HepG2 (cell line): ENCODE data around the gene AUH. TPM values are rescaled to one million over a fixed set of nuclear protein-coding genes. Genes with fewer than 3 reads are reported as not detected.

Source experiments
- AHDC1 ChIP-seq: sonication (generic); formaldehyde crosslinking; IDR thresholded peaks from 2 replicates; pipeline ENCODE4 v1.5.1; 2020; ENCODE audit warnings: mild to moderate bottlenecking, missing genetic modification reagents, borderline replicate concordance
- ATF2 ChIP-seq: sonication (generic); formaldehyde crosslinking; IDR thresholded peaks from 2 replicates; pipeline ENCODE4 v1.4.0; 2020; ENCODE audit warnings: missing genetic modification reagents
- CC2D1A ChIP-seq: sonication (generic); formaldehyde crosslinking; IDR thresholded peaks from 2 replicates; pipeline ENCODE4 v1.8.1; 2023; ENCODE audit warnings: mild to moderate bottlenecking, missing genetic modification reagents
- PAXIP1 ChIP-seq: sonication (generic); formaldehyde crosslinking; conservative IDR thresholded peaks from 2 replicates; pipeline ENCODE4 v1.4.0; 2020; ENCODE audit warnings: mild to moderate bottlenecking, missing genetic modification reagents, moderate library complexity
- PLSCR1 ChIP-seq: sonication (generic); formaldehyde crosslinking; IDR thresholded peaks from 2 replicates; pipeline ENCODE4 v1.5.0; 2020; ENCODE audit warnings: missing genetic modification reagents, mild to moderate bottlenecking, borderline replicate concordance
- ZBTB2 ChIP-seq: sonication (generic); formaldehyde crosslinking; IDR thresholded peaks from 2 replicates; pipeline ENCODE4 v1.8.0; 2022; ENCODE audit warnings: low read depth, missing genetic modification reagents
- ZHX1 ChIP-seq: sonication (generic); formaldehyde crosslinking; IDR thresholded peaks from 2 replicates; pipeline ENCODE4 v1.8.1; 2022; ENCODE audit warnings: low read depth, mild to moderate bottlenecking, missing genetic modification reagents
- ZNF251 ChIP-seq: sonication (generic); formaldehyde crosslinking; IDR thresholded peaks from 2 replicates; pipeline ENCODE4 v1.9.0; 2021; ENCODE audit warnings: mild to moderate bottlenecking, missing genetic modification reagents
- ZNF331 ChIP-seq: sonication (generic); formaldehyde crosslinking; IDR thresholded peaks from 2 replicates; pipeline ENCODE4 v1.4.0; 2020; ENCODE audit warnings: missing genetic modification reagents
- ZNF615 ChIP-seq: sonication (generic); formaldehyde crosslinking; IDR thresholded peaks from 2 replicates; pipeline ENCODE4 v1.5.0; 2020; ENCODE audit warnings: mild to moderate bottlenecking, missing genetic modification reagents, borderline replicate concordance
- polyA plus RNA-seq, 8 experiments: library from polyadenylated mRNA; depleted of rRNA in 3 of 8; stranded (reverse) in 7 of 8; unstranded in 1 of 8; fragments of >200 nt; fragmentation: Illumina TruSeq in 4 of 8; extraction: Trizol in 4 of 8; gene quantifications; 2 replicates each; pipeline versions ENCODE4 v1.2.1 to v1.2.3, GENCODE V29; 2011 to 2016; ENCODE audit warnings: low read depth in 4 of 8, missing spikeins in 1 of 8, mixed read lengths in 1 of 8; ENCODE audit not compliant: insufficient read depth in 1 of 8
- total RNA-seq, 5 experiments: library from RNA; depleted of rRNA; stranded (reverse); fragments of >200 nt; fragmentation: Illumina TruSeq; extraction: Trizol; gene quantifications; 2 replicates each; pipeline ENCODE4 v1.2.3, GENCODE V29; 2016; ENCODE audit warnings: low read depth in 1 of 5

AUH gene
- total and polyA plus RNA-seq, 2 of the 13 experiments (the other 11 are each of a cell fraction or from before 2014, with no cell fraction given): 25.8 to 31.9 TPM

- 0 out of 2 replicates have a peak, but pooled peaks have one; percentile 20 for TF ChIP-seq ZNF331
- TF ChIP-seq ZNF251 (CRISPR knock-in tag): no peak
- TF ChIP-seq PAXIP1 (CRISPR knock-in tag): 0 out of 2 replicates have a peak, but pooled peaks have one; percentile 34
- TF ChIP-seq ZBTB2 (CRISPR knock-in tag): no peak
- no peak for TF ChIP-seq ZNF615 (CRISPR knock-in tag)
- no peak for TF ChIP-seq ZHX1 (CRISPR knock-in tag)
- TF ChIP-seq ATF2 (CRISPR knock-in tag): no peak
- no peak for TF ChIP-seq AHDC1 (CRISPR knock-in tag)
- TF ChIP-seq PLSCR1: no peak
- no peak for TF ChIP-seq CC2D1A (CRISPR knock-in tag)
These were observed 166.2 kb downstream of the AUH start (continued) for GRCh38 chr9:91195372-91196012.
